Stimulated activated CD4-positive, alpha-beta T cell treated with anti-CD3 and anti-CD28 coated beads, Interleukin-15, amount 100 ng/mL, for 1 hour (primary cell): Measurements from ENCODE around the gene HTR3B.

Source experiments
- DNase-seq, 2 donors: peaks; one replicate each; pipeline ENCODE4 v3.0.0-alpha.2; 2020; ENCODE audit warnings: low read depth in 1 of 2, low spot score in 1 of 2

The HTR3B gene

GRCh38 chr11:113989916-113990315, 85.3 kb downstream of the HTR3B start:
- no peak for DNase-seq

GRCh38 chr11:113991170-113991569, 86.6 kb downstream of the HTR3B start:
- no peak for DNase-seq

GRCh38 chr11:113991718-113992458, 87.3 kb downstream of the HTR3B start:
- no peak for DNase-seq

- DNase-seq: no peak
These were observed 88.0 kb downstream of the HTR3B start for GRCh38 chr11:113992459-113993110.

GRCh38 chr11:113994077-113994954, 89.7 kb downstream of the HTR3B start:
- DNase-seq: peak; percentile 18 to 20
